ENCODE results near the gene LAMP1. TPM values are rescaled to one million over a fixed set of nuclear protein-coding genes. Genes with fewer than 3 reads are reported as not detected.

The LAMP1 gene
- total RNA-seq, 6 experiments from 2014 or later = 215 to 255 (median 247) TPM

GRCh38 chr13:113292021-113292862 is 4.8 kb upstream of the LAMP1 start:
- Mint-ChIP-seq H3K27me3 (ENCODE audit: insufficient read depth) (peaks cover 48% of the 10 kb centered on the region), H3K36me3 (ENCODE audit: low read depth) (peaks cover 6% of the 10 kb centered on the region), H3K27ac (peak overlapping the region; percentile 4; the same call in 1 of the 2 replicates), H3K4me3 (peak overlapping the region; percentile 76), H3K9me3 (peaks cover 6% of the 10 kb centered on the region), H3K4me1 (ENCODE audit: low read depth) (peaks cover 19% of the 10 kb centered on the region)
- no peak for TF ChIP-seq CTCF (IDR thresholded peaks at IDR 0.05)
- peak; percentile 3 for DNase-seq

GRCh38 chr13:113293686-113294085 is 3.4 kb upstream of the LAMP1 start:
- no peak for DNase-seq
- Mint-ChIP-seq H3K36me3 (ENCODE audit: low read depth) (peaks cover 11% of the 10 kb centered on the region), H3K4me1 (ENCODE audit: low read depth) (peaks cover 25% of the 10 kb centered on the region), H3K9me3 (peaks cover 6% of the 10 kb centered on the region), H3K27ac (no peak overlapping the region), H3K4me3 (no peak overlapping the region), H3K27me3 (ENCODE audit: insufficient read depth) (peaks cover 41% of the 10 kb centered on the region)
- TF ChIP-seq CTCF (IDR thresholded peaks at IDR 0.05) = no peak

GRCh38 chr13:113295776-113296175 is 1.3 kb upstream of the LAMP1 start:
- no peak for DNase-seq
- no peak for TF ChIP-seq CTCF (IDR thresholded peaks at IDR 0.05)
- Mint-ChIP-seq H3K4me3 (peak overlapping the region; percentile 95), H3K27me3 (ENCODE audit: insufficient read depth) (peaks cover 22% of the 10 kb centered on the region), H3K27ac (no peak overlapping the region), H3K4me1 (ENCODE audit: low read depth) (peaks cover 27% of the 10 kb centered on the region), H3K9me3 (peaks cover 6% of the 10 kb centered on the region), H3K36me3 (ENCODE audit: low read depth) (peaks cover 11% of the 10 kb centered on the region)

- H3K36me3 Mint-ChIP-seq (ENCODE audit: low read depth) = peaks cover 11% of the 10 kb centered on the region
- peaks cover 15% of the 10 kb centered on the region for H3K27me3 Mint-ChIP-seq (ENCODE audit: insufficient read depth)
- TF ChIP-seq CTCF (IDR thresholded peaks at IDR 0.05) = no peak
- DNase-seq = peak; percentile 15
- H3K9me3 Mint-ChIP-seq = peaks cover 6% of the 10 kb centered on the region
- H3K4me3 Mint-ChIP-seq = peak overlapping the region; percentile 99
- H3K4me1 Mint-ChIP-seq (ENCODE audit: low read depth) = peaks cover 19% of the 10 kb centered on the region
- peak overlapping the region; percentile 90 for H3K27ac Mint-ChIP-seq
Observed at GRCh38 chr13:113297370-113298042, 467 bp downstream of the LAMP1 start.

- peak overlapping the region; percentile 99 for H3K4me3 Mint-ChIP-seq
- H3K27me3 Mint-ChIP-seq (ENCODE audit: insufficient read depth) = peaks cover 10% of the 10 kb centered on the region; the same call in 1 of the 2 replicates
- peaks cover 6% of the 10 kb centered on the region for H3K9me3 Mint-ChIP-seq
- H3K36me3 Mint-ChIP-seq (ENCODE audit: low read depth) = peaks cover 11% of the 10 kb centered on the region
- peaks cover 17% of the 10 kb centered on the region for H3K4me1 Mint-ChIP-seq (ENCODE audit: low read depth)
- DNase-seq = no peak
- peak overlapping the region; percentile 90 for H3K27ac Mint-ChIP-seq
- TF ChIP-seq CTCF (IDR thresholded peaks at IDR 0.05) = no peak
Observed at GRCh38 chr13:113298043-113298945, 1.3 kb downstream of the LAMP1 start.

Data from HFFc6 (cell line).